Nephron progenitor cell (in vitro differentiated cells): ENCODE measurements around the gene ODF2L.

Experiments used
- DNase-seq: peaks from one replicate; pipeline ENCODE4 v3.0.0; 2021
- H3K27ac Mint-ChIP-seq: 2 replicates; pipeline ENCODE4 v1.8.0; 2021; ENCODE audit warnings: mild to moderate bottlenecking, moderate library complexity, mixed read lengths
- H3K27me3 Mint-ChIP-seq: 2 replicates; pipeline ENCODE4 v1.8.0; 2021; ENCODE audit warnings: mild to moderate bottlenecking, low read depth, mixed read lengths; ENCODE audit not compliant: poor library complexity
- H3K36me3 Mint-ChIP-seq: 2 replicates; pipeline ENCODE4 v1.8.0; 2021; ENCODE audit warnings: low read depth, mixed read lengths
- H3K4me1 Mint-ChIP-seq: 2 replicates; pipeline ENCODE4 v1.8.0; 2021; ENCODE audit warnings: mixed read lengths
- H3K4me3 Mint-ChIP-seq: 2 replicates; pipeline ENCODE4 v1.8.0; 2021; ENCODE audit warnings: mild to moderate bottlenecking, moderate library complexity, mixed read lengths
- H3K9me3 Mint-ChIP-seq: 2 replicates; pipeline ENCODE4 v1.8.0; 2021; ENCODE audit warnings: mild to moderate bottlenecking, moderate library complexity, mixed read lengths
- CTCF ChIP-seq: fragments of 200-600 bp; sonication (generic); IDR thresholded peaks from 2 replicates; pipeline ENCODE4 v1.5.0; 2021; ENCODE audit warnings: antibody characterized with exemption

The ODF2L gene

GRCh38 chr1:86435327-86435726 is 39.2 kb upstream of the ODF2L start:
- Mint-ChIP-seq H3K27me3 (peaks cover 15% of the 10 kb centered on the region), H3K4me1 (no peaks in the 10 kb centered on the region), H3K36me3 (no peaks in the 10 kb centered on the region), H3K27ac (no peak overlapping the region), H3K4me3 (no peak overlapping the region), H3K9me3 (no peaks in the 10 kb centered on the region)
- DNase-seq: no peak
- no peak for TF ChIP-seq CTCF

- no peak for TF ChIP-seq CTCF
- Mint-ChIP-seq H3K4me3 (no peak overlapping the region), H3K9me3 (no peaks in the 10 kb centered on the region), H3K27ac (no peak overlapping the region), H3K27me3 (peaks cover 15% of the 10 kb centered on the region), H3K4me1 (no peaks in the 10 kb centered on the region), H3K36me3 (no peaks in the 10 kb centered on the region)
- DNase-seq: no peak
These were observed 37.9 kb upstream of the ODF2L start for GRCh38 chr1:86434059-86434458.

- no peak for TF ChIP-seq CTCF
- no peaks in the 10 kb centered on the region for H3K9me3 Mint-ChIP-seq
- H3K27ac Mint-ChIP-seq: no peak overlapping the region
- no peak for DNase-seq
- peaks cover 17% of the 10 kb centered on the region for H3K27me3 Mint-ChIP-seq
- no peak overlapping the region for H3K4me3 Mint-ChIP-seq
- no peaks in the 10 kb centered on the region for H3K36me3 Mint-ChIP-seq
- no peaks in the 10 kb centered on the region for H3K4me1 Mint-ChIP-seq
These were observed 34.3 kb upstream of the ODF2L start for GRCh38 chr1:86430376-86430775.

GRCh38 chr1:86429835-86430234 is 33.7 kb upstream of the ODF2L start:
- TF ChIP-seq CTCF: no peak
- Mint-ChIP-seq H3K9me3 (no peaks in the 10 kb centered on the region), H3K27ac (no peak overlapping the region), H3K36me3 (no peaks in the 10 kb centered on the region), H3K4me3 (no peak overlapping the region), H3K27me3 (peaks cover 14% of the 10 kb centered on the region), H3K4me1 (no peaks in the 10 kb centered on the region)
- DNase-seq: no peak

- DNase-seq: no peak
- H3K36me3 Mint-ChIP-seq: no peaks in the 10 kb centered on the region
- H3K4me1 Mint-ChIP-seq: no peaks in the 10 kb centered on the region
- peaks cover 12% of the 10 kb centered on the region for H3K27me3 Mint-ChIP-seq
- H3K9me3 Mint-ChIP-seq: no peaks in the 10 kb centered on the region
- no peak overlapping the region for H3K4me3 Mint-ChIP-seq
- no peak overlapping the region for H3K27ac Mint-ChIP-seq
- no peak for TF ChIP-seq CTCF
These were observed 33.1 kb upstream of the ODF2L start for GRCh38 chr1:86429122-86429725.

- peaks cover 15% of the 10 kb centered on the region for H3K27me3 Mint-ChIP-seq
- H3K27ac Mint-ChIP-seq: no peak within 1 kb of the TSS
- peaks cover 6% of the 10 kb centered on the region for H3K4me1 Mint-ChIP-seq
- DNase-seq: no peak
- no peaks in the 10 kb centered on the region for H3K36me3 Mint-ChIP-seq
- no peak within 1 kb of the TSS for H3K4me3 Mint-ChIP-seq
- no peaks in the 10 kb centered on the region for H3K9me3 Mint-ChIP-seq
- no peak for TF ChIP-seq CTCF
These were observed 27.8 kb upstream of the ODF2L start, which contains the start of gene CLCA2 for GRCh38 chr1:86423873-86424272. CLCA2 (plus strand) TSS chr1:86424171; CDS start chr1:86424248, 77 bp downstream.
